Body of pancreas (tissue), 4 donors: ENCODE results near the gene ZNF236.

ENCODE experiments used
- POLR2A ChIP-seq, 3 donors: fragments of 450-650 bp; IDR thresholded peaks; one replicate each; pipeline ENCODE4 v1.6.1; 2016; ENCODE audit warnings: antibody characterized with exemption in 3 of 3, mild to moderate bottlenecking in 2 of 3
- TF ChIP-seq, protein P1 (sequence below), 7 experiments: fragments of 450-650 bp in 4 of 7; fragments of 200-600 bp in 3 of 7; sonication (generic) in 3 of 7; IDR thresholded peaks; one replicate each; pipeline ENCODE4 v1.5.1; 2016 to 2019; ENCODE audit warnings: antibody characterized with exemption in 7 of 7

- TF ChIP-seq, protein P1, sequence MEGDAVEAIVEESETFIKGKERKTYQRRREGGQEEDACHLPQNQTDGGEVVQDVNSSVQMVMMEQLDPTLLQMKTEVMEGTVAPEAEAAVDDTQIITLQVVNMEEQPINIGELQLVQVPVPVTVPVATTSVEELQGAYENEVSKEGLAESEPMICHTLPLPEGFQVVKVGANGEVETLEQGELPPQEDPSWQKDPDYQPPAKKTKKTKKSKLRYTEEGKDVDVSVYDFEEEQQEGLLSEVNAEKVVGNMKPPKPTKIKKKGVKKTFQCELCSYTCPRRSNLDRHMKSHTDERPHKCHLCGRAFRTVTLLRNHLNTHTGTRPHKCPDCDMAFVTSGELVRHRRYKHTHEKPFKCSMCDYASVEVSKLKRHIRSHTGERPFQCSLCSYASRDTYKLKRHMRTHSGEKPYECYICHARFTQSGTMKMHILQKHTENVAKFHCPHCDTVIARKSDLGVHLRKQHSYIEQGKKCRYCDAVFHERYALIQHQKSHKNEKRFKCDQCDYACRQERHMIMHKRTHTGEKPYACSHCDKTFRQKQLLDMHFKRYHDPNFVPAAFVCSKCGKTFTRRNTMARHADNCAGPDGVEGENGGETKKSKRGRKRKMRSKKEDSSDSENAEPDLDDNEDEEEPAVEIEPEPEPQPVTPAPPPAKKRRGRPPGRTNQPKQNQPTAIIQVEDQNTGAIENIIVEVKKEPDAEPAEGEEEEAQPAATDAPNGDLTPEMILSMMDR (IDR thresholded peaks at IDR 0.05): no peak
- TF ChIP-seq POLR2A (IDR thresholded peaks at IDR 0.05): no peak
Observed at GRCh38 chr18:76873713-76874112, 51.4 kb downstream of the ZNF236 start.
